ENCODE data around the gene GP2. TPM values are rescaled to one million over a fixed set of nuclear protein-coding genes. Genes with fewer than 3 reads are reported as not detected.

The GP2 gene
- total RNA-seq, 4 donors from 2014 or later: 0.31 TPM; not detected in 3

GRCh38 chr16:20359997-20360396 is 32.7 kb upstream of the GP2 start:
- 71% methylated on average over 2 of the region's 2 CpGs for WGBS
- DNase-seq (ENCODE audit: low spot score in 2 of 2): no peak
- TF ChIP-seq POLR2A (IDR thresholded peaks at IDR 0.05) (no peak), POLR2AphosphoS5 (IDR thresholded peaks at IDR 0.05) (no peak), CTCF (IDR thresholded peaks at IDR 0.05) (no peak), EP300 (IDR thresholded peaks at IDR 0.05) (no peak)
- no peak overlapping the region for H3K27ac ChIP-seq
- no peaks in the 10 kb centered on the region for H3K9me3 ChIP-seq
- H3K4me1 ChIP-seq: no peaks in the 10 kb centered on the region
- H3K4me3 ChIP-seq: no peak overlapping the region
- H3K27me3 ChIP-seq: peaks cover 14% of the 10 kb centered on the region
- no peaks in the 10 kb centered on the region for H3K36me3 ChIP-seq

GRCh38 chr16:20355114-20355782 is 27.9 kb upstream of the GP2 start:
- Histone ChIP-seq H3K9me3 (no peaks in the 10 kb centered on the region), H3K27me3 (peaks cover 14% of the 10 kb centered on the region), H3K4me1 (no peaks in the 10 kb centered on the region), H3K4me3 (no peak overlapping the region), H3K27ac (no peak overlapping the region), H3K36me3 (no peaks in the 10 kb centered on the region)
- 82% methylated on average over 7 of the region's 7 CpGs for WGBS
- no peak for TF ChIP-seq EP300 (IDR thresholded peaks at IDR 0.05)
- no peak for TF ChIP-seq POLR2AphosphoS5 (IDR thresholded peaks at IDR 0.05)
- DNase-seq (ENCODE audit: low spot score in 2 of 2): no peak

GRCh38 chr16:20353379-20353778 is 26.1 kb upstream of the GP2 start:
- Histone ChIP-seq H3K4me3 (no peak overlapping the region), H3K4me1 (peaks cover 4% of the 10 kb centered on the region), H3K9me3 (no peaks in the 10 kb centered on the region), H3K27me3 (peaks cover 29% of the 10 kb centered on the region), H3K27ac (no peak overlapping the region), H3K36me3 (no peaks in the 10 kb centered on the region)
- DNase-seq (ENCODE audit: low spot score in 2 of 2): no peak
- TF ChIP-seq EP300 (IDR thresholded peaks at IDR 0.05): no peak
- TF ChIP-seq POLR2A (IDR thresholded peaks at IDR 0.05): no peak
- no peak for TF ChIP-seq CTCF (IDR thresholded peaks at IDR 0.05)
- TF ChIP-seq POLR2AphosphoS5 (IDR thresholded peaks at IDR 0.05): no peak

- no peaks in the 10 kb centered on the region for H3K9me3 ChIP-seq
- H3K4me1 ChIP-seq: peaks cover 5% of the 10 kb centered on the region
- no peak within 1 kb of the TSS for H3K4me3 ChIP-seq
- 88% methylated on average over 2 of the region's 2 CpGs for WGBS
- peaks cover 32% of the 10 kb centered on the region for H3K27me3 ChIP-seq
- H3K27ac ChIP-seq: no peak within 1 kb of the TSS
- no peak for DNase-seq (ENCODE audit: low spot score in 2 of 2)
- TF ChIP-seq EP300 (IDR thresholded peaks at IDR 0.05): no peak
- no peak for TF ChIP-seq POLR2AphosphoS5 (IDR thresholded peaks at IDR 0.05)
- TF ChIP-seq POLR2A (IDR thresholded peaks at IDR 0.05): no peak
- TF ChIP-seq CTCF (IDR thresholded peaks at IDR 0.05): no peak
- H3K36me3 ChIP-seq: no peaks in the 10 kb centered on the region
These were observed 25.3 kb upstream of the GP2 start, which contains the start of gene UMOD for GRCh38 chr16:20352615-20353014. Gene UMOD, minus strand, starts transcription at chr16:20352715. Its CDS starts 1,978 bp downstream, at chr16:20350737.

- H3K4me3 ChIP-seq: no peak overlapping the region
- H3K27me3 ChIP-seq: peaks cover 24% of the 10 kb centered on the region
- no peak for TF ChIP-seq POLR2AphosphoS5 (IDR thresholded peaks at IDR 0.05)
- no peak for TF ChIP-seq CTCF (IDR thresholded peaks at IDR 0.05)
- no peak for DNase-seq (ENCODE audit: low spot score in 2 of 2)
- no peaks in the 10 kb centered on the region for H3K9me3 ChIP-seq
- H3K27ac ChIP-seq: no peak overlapping the region
- 81% methylated on average over 6 of the region's 6 CpGs for WGBS
- H3K4me1 ChIP-seq: peaks cover 5% of the 10 kb centered on the region
- H3K36me3 ChIP-seq: no peaks in the 10 kb centered on the region
These were observed 22.3 kb upstream of the GP2 start for GRCh38 chr16:20349615-20350014.
